ENCODE results near the gene SVOPL.

Gene SVOPL, protein sequence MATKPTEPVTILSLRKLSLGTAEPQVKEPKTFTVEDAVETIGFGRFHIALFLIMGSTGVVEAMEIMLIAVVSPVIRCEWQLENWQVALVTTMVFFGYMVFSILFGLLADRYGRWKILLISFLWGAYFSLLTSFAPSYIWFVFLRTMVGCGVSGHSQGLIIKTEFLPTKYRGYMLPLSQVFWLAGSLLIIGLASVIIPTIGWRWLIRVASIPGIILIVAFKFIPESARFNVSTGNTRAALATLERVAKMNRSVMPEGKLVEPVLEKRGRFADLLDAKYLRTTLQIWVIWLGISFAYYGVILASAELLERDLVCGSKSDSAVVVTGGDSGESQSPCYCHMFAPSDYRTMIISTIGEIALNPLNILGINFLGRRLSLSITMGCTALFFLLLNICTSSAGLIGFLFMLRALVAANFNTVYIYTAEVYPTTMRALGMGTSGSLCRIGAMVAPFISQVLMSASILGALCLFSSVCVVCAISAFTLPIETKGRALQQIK

DNA sequence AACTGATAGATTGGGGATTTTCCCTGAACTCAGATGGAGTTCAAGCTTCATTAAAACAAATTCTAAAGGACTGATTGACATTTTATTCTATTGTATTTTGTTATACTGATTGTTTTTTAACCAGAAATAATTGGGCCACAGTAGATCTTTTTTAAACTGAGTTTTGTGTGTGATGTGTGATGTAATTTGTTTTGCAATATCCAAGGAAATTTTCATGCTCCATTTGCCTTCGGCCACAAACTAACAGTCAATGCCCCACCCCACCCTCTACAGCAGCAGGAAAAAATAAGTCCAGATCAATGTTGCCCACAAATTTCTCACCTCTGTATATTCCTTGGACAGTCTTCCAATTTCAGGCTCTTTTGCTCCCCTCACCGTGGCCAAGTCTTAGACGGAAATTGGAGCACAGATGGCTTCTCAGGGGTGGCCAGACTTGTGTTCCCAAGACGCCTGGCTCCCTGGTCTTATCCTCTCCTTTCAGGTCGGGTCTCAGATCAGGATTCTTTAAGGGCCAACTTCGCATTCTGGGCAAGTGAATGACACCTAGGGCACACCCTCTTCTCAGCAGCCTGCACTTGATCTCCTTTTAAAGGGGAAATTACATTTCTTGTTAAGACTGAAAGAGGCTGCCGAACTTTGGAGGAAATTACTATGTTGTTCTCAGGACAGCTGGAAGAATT, at the start of gene SVOPL:
Gene SVOPL, minus strand, starts transcription at position 506 of the 680 bp plus-strand sequence. CDS start 22,317 bp downstream, outside the sequence.
- no peak for DNase-seq (ENCODE audit: low read depth)
- no peak within 1 kb of the TSS for H3K4me3 ChIP-seq (ENCODE audit: low read depth, low read length)
- no peak for TF ChIP-seq MYC (IDR thresholded peaks at IDR 0.05; ENCODE audit: low read depth, low read length)

DNA sequence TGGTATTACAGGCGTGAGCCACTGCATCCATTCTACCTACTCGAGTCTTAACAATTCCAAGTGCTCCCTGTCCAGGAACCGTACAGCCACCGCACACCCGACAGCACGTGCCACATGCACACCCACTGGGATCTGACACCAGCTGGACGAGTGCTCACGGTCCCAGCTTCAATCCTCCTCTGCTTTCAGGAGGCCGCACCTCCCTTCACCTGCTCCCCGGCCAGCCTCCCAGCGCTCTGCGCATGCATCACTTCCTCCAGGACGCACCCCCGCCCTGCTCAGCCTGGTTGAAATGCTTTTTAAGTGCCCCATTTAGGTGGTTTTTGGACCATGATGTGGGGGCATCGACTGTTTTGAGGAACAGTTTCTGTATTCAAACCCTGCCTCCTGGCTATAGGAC, 49.3 kb upstream of the SVOPL start:
- TF ChIP-seq CTCF (IDR thresholded peaks at IDR 0.05; ENCODE audit: low read depth, low read length) (no peak), MAX (IDR thresholded peaks at IDR 0.05; ENCODE audit: low read depth, low read length) (no peak), MYC (IDR thresholded peaks at IDR 0.05; ENCODE audit: low read depth, low read length) (no peak), POLR2A (IDR thresholded peaks at IDR 0.05; ENCODE audit: extremely low read depth, insufficient read length) (no peak)
- no peak for DNase-seq (ENCODE audit: low read depth)
- no peak overlapping the region for H3K4me3 ChIP-seq (ENCODE audit: low read depth, low read length)

DNA sequence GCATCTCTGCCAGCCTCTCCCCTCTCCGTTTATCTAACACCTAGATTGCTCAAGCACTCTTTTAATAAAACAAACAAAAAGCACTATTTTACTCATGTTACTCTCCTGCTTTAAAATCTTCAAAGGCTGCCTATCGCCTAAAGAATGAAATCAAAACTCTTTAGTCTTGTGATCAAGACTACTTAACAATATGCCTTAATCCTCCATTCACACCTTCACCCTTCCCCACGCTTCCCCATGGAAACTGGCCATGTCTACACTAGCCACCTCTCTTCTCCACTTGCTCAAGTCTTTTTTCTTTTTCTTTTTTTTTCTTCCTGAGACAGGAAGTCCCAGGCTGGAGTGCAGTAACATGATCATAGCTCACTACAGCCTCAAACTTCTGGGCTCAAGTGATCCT, 48.8 kb upstream of the SVOPL start:
- no peak for DNase-seq (ENCODE audit: low read depth)
- no peak overlapping the region for H3K4me3 ChIP-seq (ENCODE audit: low read depth, low read length)
- TF ChIP-seq MYC (IDR thresholded peaks at IDR 0.05; ENCODE audit: low read depth, low read length), result no peak
- TF ChIP-seq MAX (IDR thresholded peaks at IDR 0.05; ENCODE audit: low read depth, low read length), result no peak
- TF ChIP-seq POLR2A (IDR thresholded peaks at IDR 0.05; ENCODE audit: extremely low read depth, insufficient read length), result no peak
- no peak for TF ChIP-seq CTCF (IDR thresholded peaks at IDR 0.05; ENCODE audit: low read depth, low read length)

- no peak for TF ChIP-seq MYC (IDR thresholded peaks at IDR 0.05; ENCODE audit: low read depth, low read length)
- TF ChIP-seq MAX (IDR thresholded peaks at IDR 0.05; ENCODE audit: low read depth, low read length), result no peak
- H3K4me3 ChIP-seq (ENCODE audit: low read depth, low read length), result no peak overlapping the region
- DNase-seq (ENCODE audit: low read depth), result no peak
Observed at GRCh38 chr7:138748666-138749065, 47.5 kb upstream of the SVOPL start.

GRCh38 chr7:138746073-138746472, 44.9 kb upstream of the SVOPL start:
- TF ChIP-seq MYC (IDR thresholded peaks at IDR 0.05; ENCODE audit: low read depth, low read length), result no peak
- TF ChIP-seq MAX (IDR thresholded peaks at IDR 0.05; ENCODE audit: low read depth, low read length), result no peak
- TF ChIP-seq CTCF (IDR thresholded peaks at IDR 0.05; ENCODE audit: low read depth, low read length), result no peak
- no peak for TF ChIP-seq POLR2A (IDR thresholded peaks at IDR 0.05; ENCODE audit: extremely low read depth, insufficient read length)

DNA sequence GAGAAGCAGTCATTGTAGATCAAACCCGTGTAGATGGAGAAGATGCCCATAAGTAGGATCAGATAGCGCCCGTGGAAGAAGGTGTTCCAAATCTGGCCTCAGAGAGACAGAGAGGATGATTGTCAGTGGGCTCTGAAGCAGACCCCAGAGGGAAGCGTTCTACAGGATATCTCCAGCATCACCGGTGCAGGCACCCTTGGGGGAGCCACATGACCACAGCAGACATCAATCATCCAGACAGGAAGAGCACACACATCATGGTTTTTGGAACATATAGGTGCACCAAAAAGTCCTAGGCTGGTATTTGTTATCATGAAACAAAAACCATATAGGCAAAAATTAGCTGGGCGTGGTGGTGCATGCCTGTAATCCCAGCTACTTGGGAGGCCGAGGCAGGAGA, 44.0 kb upstream of the SVOPL start:
- no peak overlapping the region for H3K4me3 ChIP-seq (ENCODE audit: low read depth, low read length)
- TF ChIP-seq POLR2A (IDR thresholded peaks at IDR 0.05; ENCODE audit: extremely low read depth, insufficient read length), result no peak
- TF ChIP-seq MYC (IDR thresholded peaks at IDR 0.05; ENCODE audit: low read depth, low read length), result no peak
- TF ChIP-seq MAX (IDR thresholded peaks at IDR 0.05; ENCODE audit: low read depth, low read length), result no peak
- no peak for TF ChIP-seq CTCF (IDR thresholded peaks at IDR 0.05; ENCODE audit: low read depth, low read length)
- DNase-seq (ENCODE audit: low read depth), result no peak

More at GRCh38 chr7:138746073-138746472, 44.9 kb upstream of the SVOPL start:
- DNase-seq (ENCODE audit: low read depth), result no peak
- no peak overlapping the region for H3K4me3 ChIP-seq (ENCODE audit: low read depth, low read length)
